SK-N-MC (cell line): ENCODE data around the gene MAGI3.
"Not testable (repeated sequence)": the region's sequence is repeated elsewhere in the genome, so short reads cannot be mapped to it uniquely, and the experiment has no call there.

Experiments used
- EZH2 ChIP-seq: fragments of 200-600 bp; sonication (generic); IDR thresholded peaks from one replicate; pipeline ENCODE4 v1.6.1; 2017; ENCODE audit warnings: antibody characterized with exemption
- FOXP2 ChIP-seq: optimal IDR thresholded peaks from 2 replicates; pipeline ENCODE3; 2011; ENCODE audit warnings: mild to moderate bottlenecking, moderate library complexity; ENCODE audit not compliant: insufficient read depth; ENCODE audit errors: extremely low read length, control extremely low read depth
- POLR2AphosphoS5 ChIP-seq: IDR thresholded peaks from 2 replicates; pipeline ENCODE4 v1.6.1; 2012; ENCODE audit warnings: mild to moderate bottlenecking, low read depth, low read length, borderline replicate concordance

DNA sequence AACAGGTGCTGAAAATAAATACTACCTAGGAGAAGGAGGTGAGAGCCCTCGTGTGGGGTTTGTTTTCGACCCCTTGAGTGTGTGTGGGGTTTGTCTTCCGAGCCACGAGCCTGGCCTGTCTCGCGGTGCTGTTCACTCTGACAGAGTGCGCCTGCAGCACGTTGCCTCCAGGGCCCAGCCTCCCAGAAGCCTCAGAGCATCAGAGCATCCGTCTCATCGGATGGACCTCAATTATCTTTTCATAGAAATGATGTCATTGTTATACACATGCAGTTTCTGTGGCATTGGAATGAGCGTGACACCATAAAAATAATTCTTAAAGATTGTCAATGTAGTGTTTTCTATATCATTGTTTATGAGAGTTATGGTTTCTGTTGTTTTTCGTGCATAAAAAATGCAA lies 119.5 kb downstream of the MAGI3 start:
- TF ChIP-seq EZH2, POLR2AphosphoS5, FOXP2: not testable (repeated sequence)
